GM12878 (cell line): ENCODE measurements around the gene CFAP97. TPM values are rescaled to one million over a fixed set of nuclear protein-coding genes. Genes with fewer than 3 reads are reported as not detected.

Experiments
- ATAC-seq: fragments of 200-7000 bp; cut with Tn5 transposase; 3 replicates; pipeline ENCODE4 v1.9.1; 2020; ENCODE audit warnings: mild to moderate bottlenecking, moderate library complexity
- BruUV-seq: library from RNA; stranded (reverse); fragments of 400-500 nt; replicated peaks from 2 replicates; lab custom pipeline; 2021; lab: Mats Ljungman, UMichigan
- CTCF ChIA-PET: fragments of 300-600 bp; sonication (Branson Sonifier 250); formaldehyde crosslinking; extraction: SDS; loops from one replicate; lab custom pipeline; 2021; ENCODE audit warnings: inconsistent platforms; lab: Yijun Ruan, JAX
- POLR2A ChIA-PET: fragments of 350-600 bp; formaldehyde crosslinking; extraction: SDS; loops from one replicate; lab custom pipeline; 2021; ENCODE audit warnings: inconsistent platforms; lab: Charles Lee
- RAD21 ChIA-PET: fragments of 300-600 bp; sonication (Branson Sonifier 250); formaldehyde crosslinking; loops from one replicate; lab custom pipeline; 2023; ENCODE audit warnings: antibody characterized with exemption; ENCODE audit not compliant: unreplicated experiment; lab: Charles Lee
- SMC1A ChIA-PET: fragments of 300-600 bp; sonication (Branson Sonifier 250); formaldehyde crosslinking; loops from one replicate; lab custom pipeline; 2023; ENCODE audit not compliant: unreplicated experiment, uncharacterized antibody; lab: Charles Lee
- DNase-seq: peaks from one replicate; pipeline ENCODE4 v3.0.0-alpha.2; 2011; ENCODE audit warnings: low read depth, low spot score
- FAIRE-seq: peaks from 3 replicates; lab custom pipeline; 2011; peaks lifted over from hg19 to GRCh38; lab: Jason Lieb, UNC
- H2AFZ ChIP-seq: 2 replicates; pipeline ENCODE4 v1.6.0; 2011; ENCODE audit warnings: low read depth, low read length, control low read depth; ENCODE audit not compliant: control insufficient read depth
- H3K27ac ChIP-seq: 2 replicates; pipeline ENCODE4 v1.5.1; 2011; ENCODE audit warnings: control low read depth; ENCODE audit not compliant: control insufficient read depth, insufficient read depth
- H3K27me3 ChIP-seq, 2 experiments: replicated peaks in 1 of 2; 2 replicates each; pipeline versions ENCODE4 v1.6.0 to v1.6.1; 2011; ENCODE audit warnings: low read length in 1 of 2; ENCODE audit not compliant: control insufficient read depth in 2 of 2, insufficient read depth in 2 of 2
- H3K36me3 ChIP-seq, 2 experiments: 2 replicates each; pipeline ENCODE4 v1.5.1; 2011; ENCODE audit warnings: low read length in 1 of 2; ENCODE audit not compliant: control insufficient read depth in 2 of 2, insufficient read depth in 2 of 2
- H3K4me1 ChIP-seq: 2 replicates; pipeline ENCODE4 v1.6.1; 2011; ENCODE audit warnings: mild to moderate bottlenecking, low read length, moderate library complexity, mixed read lengths; ENCODE audit not compliant: control insufficient read depth, insufficient read depth
- H3K4me2 ChIP-seq: 2 replicates; pipeline ENCODE4 v1.6.0; 2011; ENCODE audit warnings: control low read depth; ENCODE audit not compliant: control insufficient read depth, insufficient read depth
- H3K4me3 ChIP-seq: fragments of 200-600 bp; sonication (generic); 2 replicates; pipeline ENCODE4 v1.5.1; 2016
- H3K79me2 ChIP-seq: 2 replicates; pipeline ENCODE4 v1.6.0; 2011; ENCODE audit warnings: low read length; ENCODE audit not compliant: control insufficient read depth, insufficient read depth
- H3K9ac ChIP-seq: 2 replicates; pipeline ENCODE4 v1.8.0; 2011; ENCODE audit warnings: low read length, control low read depth, mixed read lengths; ENCODE audit not compliant: control insufficient read depth, insufficient read depth
- H3K9me3 ChIP-seq: replicated peaks from 3 replicates; pipeline ENCODE4 v1.5.1; 2011; ENCODE audit warnings: mild to moderate bottlenecking, low read length; ENCODE audit not compliant: control insufficient read depth, insufficient read depth
- H4K20me1 ChIP-seq: 2 replicates; pipeline ENCODE4 v1.6.0; 2011; ENCODE audit not compliant: control insufficient read depth, insufficient read depth
- BCL3 ChIP-seq: IDR thresholded peaks from 2 replicates; pipeline ENCODE4 v1.6.1; 2011; ENCODE audit warnings: borderline replicate concordance, low read depth, mild to moderate bottlenecking, moderate library complexity, low read length; ENCODE audit not compliant: insufficient read depth, poor library complexity, severe bottlenecking
- BHLHE40 ChIP-seq, 2 experiments: fragments of 450-650 bp in 1 of 2; IDR thresholded peaks; 2 replicates each; pipeline ENCODE4 v1.6.1; 2011 to 2017; ENCODE audit warnings: low read depth in 2 of 2, borderline replicate concordance in 1 of 2, improper control_type of control experiment in 1 of 2, low read length in 1 of 2, mild to moderate bottlenecking in 1 of 2
- E2F8 ChIP-seq: fragments of 450-650 bp; IDR thresholded peaks from 2 replicates; pipeline ENCODE4 v1.6.1; 2018; ENCODE audit warnings: mild to moderate bottlenecking, low read depth, moderate library complexity; ENCODE audit not compliant: partially characterized antibody
- ETV6 ChIP-seq, 2 experiments: fragments of 450-650 bp in 1 of 2; IDR thresholded peaks in 1 of 2; conservative IDR thresholded peaks in 1 of 2; 2 replicates each; pipeline ENCODE4 v1.6.1; 2014; ENCODE audit warnings: antibody characterized with exemption in 1 of 2, borderline replicate concordance in 1 of 2, low read depth in 1 of 2, mild to moderate bottlenecking in 1 of 2, moderate library complexity in 1 of 2
- HDAC6 ChIP-seq: fragments of 200-600 bp; sonication (generic); IDR thresholded peaks from one replicate; pipeline ENCODE4 v1.8.0; 2017; ENCODE audit warnings: antibody characterized with exemption; ENCODE audit not compliant: unreplicated experiment
- HDGF ChIP-seq: fragments of 450-650 bp; IDR thresholded peaks from 2 replicates; pipeline ENCODE4 v1.6.1; 2016; ENCODE audit warnings: antibody characterized with exemption
- IRF5 ChIP-seq: fragments of 450-650 bp; IDR thresholded peaks from 2 replicates; pipeline ENCODE4 v1.6.1; 2017; ENCODE audit warnings: borderline replicate concordance
- KLF5 ChIP-seq: fragments of 450-650 bp; IDR thresholded peaks from 2 replicates; pipeline ENCODE4 v1.6.1; 2014; ENCODE audit warnings: mild to moderate bottlenecking; ENCODE audit not compliant: partially characterized antibody
- LARP7 ChIP-seq: fragments of 450-650 bp; IDR thresholded peaks from 2 replicates; pipeline ENCODE4 v1.6.1; 2017; ENCODE audit warnings: mild to moderate bottlenecking
- NR2F1 ChIP-seq: fragments of 450-650 bp; conservative IDR thresholded peaks from 2 replicates; pipeline ENCODE4 v1.6.1; 2017; ENCODE audit warnings: mild to moderate bottlenecking
- PAX5 ChIP-seq: IDR thresholded peaks from 2 replicates; pipeline ENCODE4 v1.6.1; 2011; ENCODE audit warnings: low read depth, low read length, borderline replicate concordance
- PML ChIP-seq: IDR thresholded peaks from 2 replicates; pipeline ENCODE4 v1.6.1; 2012; ENCODE audit warnings: low read length, inconsistent platforms
- POLR2A ChIP-seq: IDR thresholded peaks from 2 replicates; pipeline ENCODE4 v1.6.1; 2011; ENCODE audit warnings: low read depth, mild to moderate bottlenecking, low read length
- POLR2AphosphoS2 ChIP-seq: IDR thresholded peaks from 2 replicates; pipeline ENCODE4 v1.6.1; 2011; ENCODE audit warnings: low read depth, mild to moderate bottlenecking, low read length, improper control_type of control experiment, moderate library complexity
- POLR2AphosphoS5 ChIP-seq: IDR thresholded peaks from 2 replicates; pipeline ENCODE4 v1.6.1; 2011; ENCODE audit warnings: mild to moderate bottlenecking, low read length, inconsistent platforms
- SIX5 ChIP-seq: IDR thresholded peaks from 2 replicates; pipeline ENCODE4 v1.6.1; 2011; ENCODE audit warnings: mild to moderate bottlenecking, low read depth, low read length, moderate library complexity; ENCODE audit not compliant: severe bottlenecking
- SMARCA5 ChIP-seq: fragments of 450-650 bp; IDR thresholded peaks from 2 replicates; pipeline ENCODE4 v1.6.1; 2017; ENCODE audit warnings: mild to moderate bottlenecking
- SP1 ChIP-seq: IDR thresholded peaks from one replicate; pipeline ENCODE4 v1.6.1; 2011; ENCODE audit warnings: low read depth, low read length
- WGBS: methylation state at CpG from one replicate; pipeline ENCODE4 v1.1.6; 2016; ENCODE audit warnings: low lambda C conversion rate; ENCODE audit not compliant: insufficient replicate concordance, insufficient coverage; ENCODE audit errors: missing lambda C conversion rate; 5-methylcytosine and 5-hydroxymethylcytosine counted together
- in situ Hi-C: fragments of 300-500 bp; cut with MboI; formaldehyde crosslinking; loops from 9 replicates; pipeline ENCODE4 v1.14.3; 2018; ENCODE audit warnings: mixed read lengths
- intact Hi-C: fragments of 100-400 bp; cut with micrococcal nuclease; formaldehyde crosslinking; loops from one replicate; pipeline ENCODE4 v1.14.2; 2022; ENCODE audit not compliant: unreplicated experiment
- polyA plus RNA-seq, 11 experiments: library from polyadenylated mRNA; depleted of rRNA in 4 of 11; unstranded in 6 of 11; stranded (reverse) in 5 of 11; fragments of >200 nt; fragmentation: Nextera tagmentation in 4 of 11; fragmentation: Illumina TruSeq in 1 of 11; extraction: Ambion mirVana in 4 of 11; extraction: Trizol in 1 of 11; gene quantifications; 1 replicate in 1 of 11; 2 replicates in 10 of 11; pipeline versions ENCODE4 v1.2.1 to v1.2.3, GENCODE V29; 2011 to 2016; ENCODE audit warnings: inconsistent platforms in 2 of 11, missing spikeins in 2 of 11, low read depth in 1 of 11
- total RNA-seq, 4 experiments: library from RNA; depleted of rRNA in 3 of 4; stranded (reverse); fragments of >200 nt in 3 of 4; fragmentation: Illumina TruSeq in 1 of 4; extraction: Trizol in 1 of 4; gene quantifications; 2 replicates each; pipeline versions ENCODE4 v1.2.1 to v1.2.3, GENCODE V29; 2013 to 2021

Gene CFAP97
- total and polyA plus RNA-seq, 10 of the 15 experiments (the other 5 are each of a cell fraction or from before 2014, with no cell fraction given): 26.4 to 62.7 (median 48.0) TPM

GRCh38 chr4:185142912-185143600, 60.7 kb downstream of the CFAP97 start, which contains the start of gene SLC25A4:
Gene SLC25A4 (plus strand): TSS chr4:185143266. CDS start chr4:185143373, 107 bp downstream.
- H3K27ac ChIP-seq: 0 out of 2 replicates have a peak within 1 kb of the TSS, but pooled peaks have one; percentile 46
- peaks cover 13% of the 10 kb centered on the region for H3K79me2 ChIP-seq
- SMC1A ChIA-PET: interaction anchor here (1.1 to 3.3 kb wide), 5 partner anchors 8 to 255 kb away, joined by 3 to 13 read pairs (median 11); no protein-coding TSS in a partner anchor
- intact Hi-C loops: no loop called here
- FAIRE-seq (no peak), ATAC-seq (peak; percentile 99), DNase-seq (peak; percentile 50)
- H3K4me2 ChIP-seq: peak within 1 kb of the TSS; percentile 90
- WGBS: under 1% methylated on average over 59 of the region's 87 CpGs
- CTCF ChIA-PET: interaction anchor here (0.9 to 9.4 kb wide), 10 partner anchors 9 to 163 kb away, joined by 3 to 69 read pairs (median 5); no protein-coding TSS in a partner anchor
- peaks cover 3% of the 10 kb centered on the region; the same call in 1 of the 2 replicates for H3K4me1 ChIP-seq
- H3K27me3 ChIP-seq: no peaks in the 10 kb centered on the region; a peak in 1 of 4 replicates
- no peaks in the 10 kb centered on the region; a peak in 1 of 4 replicates for H3K36me3 ChIP-seq
- RAD21 ChIA-PET: interaction anchor here (0.6 to 4.9 kb wide), 7 partner anchors 9 to 1401 kb away, joined by 3 to 31 read pairs (median 4); no protein-coding TSS in a partner anchor
- no peaks in the 10 kb centered on the region for H3K9me3 ChIP-seq
- H3K9ac ChIP-seq: peak within 1 kb of the TSS; percentile 58
- H4K20me1 ChIP-seq: no peaks in the 10 kb centered on the region
- in situ Hi-C loops: no loop called here
- POLR2A ChIA-PET: interaction anchor here (0.6 to 1.3 kb wide), 7 partner anchors 27 to 344 kb away, joined by 3 to 7 read pairs (median 3); partner anchors contain the start of gene ANKRD37
- H3K4me3 ChIP-seq: peak within 1 kb of the TSS; percentile 80
- H2AFZ ChIP-seq: peak within 1 kb of the TSS; percentile 96
- BruUV-seq: no TSS peak
- TF ChIP-seq HDAC6 (peak; percentile 73), LARP7 (peak; percentile 86), HDGF (no peak), POLR2AphosphoS2 (peak; percentile 96), BCL3 (peak; percentile 44), POLR2AphosphoS5 (peak; percentile 97), BHLHE40 (IDR thresholded peaks at IDR 0.05; ENCODE audit: borderline replicate concordance in 1 of 2, low read depth in 2 of 2, low read length in 1 of 2) (peak in 1 of 2 experiments; percentile 80; a peak in 3 of 4 replicates), PML (peak; percentile 80), POLR2A (peak; percentile 100), IRF5 (0 out of 2 replicates have a peak, but pooled peaks have one; percentile 31), NR2F1 (peak; percentile 97), KLF5 (peak; percentile 86), ETV6 (conservative IDR thresholded peaks at IDR 0.05 in 1 of 2, IDR thresholded peaks at IDR 0.05 in 1 of 2; ENCODE audit: borderline replicate concordance in 1 of 2, low read depth in 1 of 2) (no peak), SP1 (peak; percentile 75), E2F8 (no peak), SMARCA5 (peak; percentile 87; the same call in 1 of the 2 replicates), PAX5 (peak; percentile 19; the same call in 1 of the 2 replicates), SIX5 (no peak)
